Neural progenitor cell (in vitro differentiated cells): Measurements from ENCODE around the gene RNF4. TPM values are rescaled to one million over a fixed set of nuclear protein-coding genes. Genes with fewer than 3 reads are reported as not detected.
A peak's percentile ranks its signal among the peaks of the same experiment; 100 is the strongest.

Experiments used
- DNase-seq: peaks from one replicate; pipeline ENCODE4 v3.0.0-alpha.2; 2016; ENCODE audit warnings: low spot score
- H2AFZ ChIP-seq: fragments of 200-600 bp; sonication (generic); replicated peaks from 2 replicates; pipeline ENCODE4 v1.6.1; 2016; ENCODE audit warnings: antibody characterized with exemption
- H3F3A ChIP-seq: fragments of 200-600 bp; sonication (generic); 2 replicates; pipeline ENCODE4 v1.6.1; 2016; ENCODE audit warnings: antibody characterized with exemption, low read depth
- H3K27ac ChIP-seq: fragments of 200-600 bp; sonication (generic); 2 replicates; pipeline ENCODE4 v1.5.1; 2016; ENCODE audit warnings: mild to moderate bottlenecking
- H3K27me3 ChIP-seq: fragments of 200-600 bp; sonication (generic); 2 replicates; pipeline ENCODE4 v1.6.1; 2016; ENCODE audit warnings: mild to moderate bottlenecking, moderate library complexity
- H3K36me3 ChIP-seq: fragments of 200-600 bp; sonication (generic); 2 replicates; pipeline ENCODE4 v1.5.1; 2016
- H3K4me1 ChIP-seq: fragments of 200-600 bp; sonication (generic); 2 replicates; pipeline ENCODE4 v1.6.1; 2016; ENCODE audit warnings: mixed run types
- H3K4me2 ChIP-seq: fragments of 200-600 bp; sonication (generic); 2 replicates; pipeline ENCODE4 v1.6.1; 2016
- H3K4me3 ChIP-seq: fragments of 200-600 bp; sonication (generic); 2 replicates; pipeline ENCODE4 v1.5.1; 2016
- H3K79me2 ChIP-seq: fragments of 200-600 bp; sonication (generic); 2 replicates; pipeline ENCODE4 v1.6.1; 2016; ENCODE audit warnings: low read depth
- H3K9ac ChIP-seq: fragments of 200-600 bp; sonication (generic); 2 replicates; pipeline ENCODE4 v1.6.1; 2016
- H3K9me3 ChIP-seq: fragments of 200-600 bp; sonication (generic); 2 replicates; pipeline ENCODE4 v1.5.1; 2016; ENCODE audit warnings: low read depth
- H4K20me1 ChIP-seq: fragments of 200-600 bp; sonication (generic); 2 replicates; pipeline ENCODE4 v1.6.1; 2016; ENCODE audit warnings: low read depth
- H3K27ac Mint-ChIP-seq: 3 replicates; pipeline ENCODE4 v1.8.0; 2021; ENCODE audit warnings: mixed read lengths
- H3K27me3 Mint-ChIP-seq: 2 replicates; pipeline ENCODE4 v1.8.0; 2022; ENCODE audit warnings: low read depth, mild to moderate bottlenecking, inconsistent platforms, moderate library complexity, mixed read lengths; ENCODE audit not compliant: insufficient read depth
- H3K36me3 Mint-ChIP-seq: 3 replicates; pipeline ENCODE4 v1.8.0; 2021; ENCODE audit warnings: mixed read lengths
- H3K4me1 Mint-ChIP-seq: 3 replicates; pipeline ENCODE4 v1.8.0; 2021; ENCODE audit warnings: mixed read lengths
- H3K4me3 Mint-ChIP-seq: 3 replicates; pipeline ENCODE4 v1.8.0; 2021; ENCODE audit warnings: mild to moderate bottlenecking, moderate library complexity, mixed read lengths
- H3K9me3 Mint-ChIP-seq: 3 replicates; pipeline ENCODE4 v1.8.0; 2020; ENCODE audit warnings: mixed read lengths
- CTCF ChIP-seq: fragments of 200-600 bp; sonication (generic); IDR thresholded peaks from 2 replicates; pipeline ENCODE4 v1.5.1; 2017; ENCODE audit warnings: antibody characterized with exemption, mild to moderate bottlenecking
- EZH2 ChIP-seq: fragments of 200-600 bp; sonication (generic); IDR thresholded peaks from 2 replicates; pipeline ENCODE4 v1.6.1; 2017; ENCODE audit warnings: antibody characterized with exemption, mild to moderate bottlenecking, moderate library complexity
- EZH2phosphoT487 ChIP-seq: fragments of 200-600 bp; sonication (generic); IDR thresholded peaks from 2 replicates; pipeline ENCODE4 v1.6.1; 2017; ENCODE audit warnings: antibody characterized with exemption
- total RNA-seq: library from RNA; depleted of rRNA; stranded (reverse); fragments of >200 nt; gene quantifications from 2 replicates; pipeline ENCODE4 v1.2.3, GENCODE V29; 2015; ENCODE audit warnings: low replicate concordance

The RNF4 gene
- total RNA-seq, 1 donor from 2014 or later, result 73.8 TPM

- Histone ChIP-seq H3K9me3 (no peaks in the 10 kb centered on the region), H4K20me1 (peaks cover 10% of the 10 kb centered on the region), H3K79me2 (no peaks in the 10 kb centered on the region), H3F3A (peaks cover under 1% of the 10 kb centered on the region), H3K4me3 (no peak overlapping the region), H3K27ac (no peak overlapping the region), H2AFZ (no peak overlapping the region), H3K4me1 (no peaks in the 10 kb centered on the region), H3K36me3 (no peaks in the 10 kb centered on the region), H3K9ac (no peak overlapping the region), H3K27me3 (peaks cover 45% of the 10 kb centered on the region), H3K4me2 (no peak overlapping the region)
- H3K4me1 Mint-ChIP-seq, result peaks cover 7% of the 10 kb centered on the region
- no peaks in the 10 kb centered on the region for H3K9me3 Mint-ChIP-seq
- H3K4me3 Mint-ChIP-seq, result no peak overlapping the region
- peak; percentile 3 for DNase-seq
- peaks cover 33% of the 10 kb centered on the region for H3K27me3 Mint-ChIP-seq
- no peak for TF ChIP-seq EZH2phosphoT487
- TF ChIP-seq EZH2, result no peak
- H3K27ac Mint-ChIP-seq, result no peak overlapping the region
- no peaks in the 10 kb centered on the region for H3K36me3 Mint-ChIP-seq
Measured at GRCh38 chr4:2423066-2423465, 45.8 kb upstream of the RNF4 start.

GRCh38 chr4:2423695-2424094, 45.2 kb upstream of the RNF4 start:
- no peak overlapping the region for H2AFZ ChIP-seq
- DNase-seq, result peak; percentile 16

GRCh38 chr4:2424581-2424980, 44.3 kb upstream of the RNF4 start:
- H3K4me2 ChIP-seq, result no peak overlapping the region
- H4K20me1 ChIP-seq, result peaks cover 3% of the 10 kb centered on the region
- no peaks in the 10 kb centered on the region for H3K9me3 Mint-ChIP-seq
- no peak overlapping the region for H2AFZ ChIP-seq
- H3K79me2 ChIP-seq, result no peaks in the 10 kb centered on the region
- peaks cover 9% of the 10 kb centered on the region for H3K4me1 Mint-ChIP-seq
- H3K4me3 ChIP-seq, result no peak overlapping the region
- DNase-seq, result peak; percentile 1
- no peaks in the 10 kb centered on the region for H3K9me3 ChIP-seq
- peaks cover 30% of the 10 kb centered on the region for H3K27me3 Mint-ChIP-seq
- TF ChIP-seq EZH2phosphoT487 (no peak), CTCF (no peak), EZH2 (no peak)
- no peak overlapping the region for H3K27ac Mint-ChIP-seq
- H3K27me3 ChIP-seq, result peaks cover 32% of the 10 kb centered on the region
- no peaks in the 10 kb centered on the region for H3F3A ChIP-seq
- H3K36me3 Mint-ChIP-seq, result no peaks in the 10 kb centered on the region
- H3K27ac ChIP-seq, result no peak overlapping the region
- H3K4me1 ChIP-seq, result no peaks in the 10 kb centered on the region
- H3K4me3 Mint-ChIP-seq, result no peak overlapping the region
- no peak overlapping the region for H3K9ac ChIP-seq
- no peaks in the 10 kb centered on the region for H3K36me3 ChIP-seq

More at GRCh38 chr4:2423695-2424094, 45.2 kb upstream of the RNF4 start:
- no peaks in the 10 kb centered on the region for H3K36me3 ChIP-seq
- H3K27ac Mint-ChIP-seq, result no peak overlapping the region
- H3K4me3 Mint-ChIP-seq, result no peak overlapping the region
- H3K9me3 Mint-ChIP-seq, result no peaks in the 10 kb centered on the region
- H3K4me2 ChIP-seq, result no peak overlapping the region
- no peaks in the 10 kb centered on the region for H3K79me2 ChIP-seq
- no peaks in the 10 kb centered on the region for H3K9me3 ChIP-seq
- no peak overlapping the region for H3K27ac ChIP-seq
- no peak overlapping the region for H3K9ac ChIP-seq
- no peaks in the 10 kb centered on the region for H3K36me3 Mint-ChIP-seq
- no peak overlapping the region for H3K4me3 ChIP-seq
- H3F3A ChIP-seq, result no peaks in the 10 kb centered on the region
- H3K27me3 ChIP-seq, result peaks cover 40% of the 10 kb centered on the region
- H4K20me1 ChIP-seq, result peaks cover 9% of the 10 kb centered on the region
- no peak for TF ChIP-seq EZH2
- TF ChIP-seq EZH2phosphoT487, result no peak
- no peak for TF ChIP-seq CTCF
- peaks cover 33% of the 10 kb centered on the region for H3K27me3 Mint-ChIP-seq
- H3K4me1 ChIP-seq, result no peaks in the 10 kb centered on the region
- peaks cover 7% of the 10 kb centered on the region for H3K4me1 Mint-ChIP-seq

- Mint-ChIP-seq H3K9me3 (no peaks in the 10 kb centered on the region), H3K27ac (no peak overlapping the region), H3K4me3 (no peak overlapping the region), H3K4me1 (peaks cover 5% of the 10 kb centered on the region), H3K36me3 (no peaks in the 10 kb centered on the region), H3K27me3 (peaks cover 20% of the 10 kb centered on the region)
- peaks cover 22% of the 10 kb centered on the region for H3K27me3 ChIP-seq
- no peak overlapping the region for H3K9ac ChIP-seq
- H3K27ac ChIP-seq, result no peak overlapping the region
- no peak overlapping the region for H3K4me2 ChIP-seq
- TF ChIP-seq EZH2phosphoT487, result no peak
- no peak for TF ChIP-seq EZH2
- no peak for TF ChIP-seq CTCF
- H3K4me3 ChIP-seq, result no peak overlapping the region
- H3K9me3 ChIP-seq, result no peaks in the 10 kb centered on the region
- H3K36me3 ChIP-seq, result no peaks in the 10 kb centered on the region
- H3F3A ChIP-seq, result no peaks in the 10 kb centered on the region
- no peaks in the 10 kb centered on the region for H3K4me1 ChIP-seq
- H4K20me1 ChIP-seq, result no peaks in the 10 kb centered on the region
- no peaks in the 10 kb centered on the region for H3K79me2 ChIP-seq
- H2AFZ ChIP-seq, result no peak overlapping the region
- no peak for DNase-seq
Measured at GRCh38 chr4:2425386-2426068, 43.4 kb upstream of the RNF4 start.
